HCT116 (cell line): ENCODE measurements around the gene DNAJC18. TPM values are rescaled to one million over a fixed set of nuclear protein-coding genes. Genes with fewer than 3 reads are reported as not detected.

Source experiments
- ATAC-seq: fragments of 200-7000 bp; cut with Tn5 transposase; 2 replicates; pipeline ENCODE4 v1.9.1; 2020; ENCODE audit warnings: mild to moderate bottlenecking, moderate library complexity
- BruUV-seq: library from RNA; stranded (reverse); fragments of 400-500 nt; replicated peaks from 2 replicates; lab custom pipeline; 2021; lab: Mats Ljungman, UMichigan
- CTCF ChIA-PET: fragments of 300-600 bp; sonication (Branson Sonifier 250); formaldehyde crosslinking; loops from one replicate; lab custom pipeline; 2021; ENCODE audit warnings: antibody characterized with exemption; lab: Charles Lee
- POLR2A ChIA-PET: fragments of 300-600, 350-600 bp; sonication (Branson Sonifier 250); formaldehyde crosslinking; loops from one replicate; lab custom pipeline; 2021; ENCODE audit warnings: antibody characterized with exemption; lab: Charles Lee
- RAD21 ChIA-PET, 2 experiments: fragments of 300-600 bp; sonication (Branson Sonifier 250); formaldehyde crosslinking; loops; one replicate each; lab custom pipeline; 2023; ENCODE audit warnings: low total read pairs in 2 of 2; ENCODE audit not compliant: uncharacterized antibody in 2 of 2, unreplicated experiment in 2 of 2, low non-redundant PET in 1 of 2; lab: Charles Lee
- DNase-seq: peaks from one replicate; pipeline ENCODE4 v3.0.0-alpha.2; 2010; ENCODE audit warnings: low read depth, low spot score
- H2AFZ ChIP-seq: fragments of 200-600 bp; shearing (Covaris generic), sonication (generic); 2 replicates; pipeline ENCODE4 v1.6.1; 2017; ENCODE audit warnings: low read depth, mixed run types, mixed read lengths, antibody characterized with exemption, low read length; ENCODE audit not compliant: poor library complexity, severe bottlenecking
- H3K27ac ChIP-seq: 2 replicates; pipeline ENCODE4 v1.5.1; 2012; ENCODE audit warnings: low read depth, low read length
- H3K27me3 ChIP-seq: fragments of 200-600 bp; sonication (generic); 2 replicates; pipeline ENCODE4 v1.6.1; 2016; ENCODE audit warnings: mixed run types, low read length, mixed read lengths; ENCODE audit not compliant: insufficient read depth
- H3K36me3 ChIP-seq, 2 experiments: fragments of 200-500 bp in 1 of 2; fragments of 200-600 bp in 1 of 2; sonication (Bioruptor generic) in 1 of 2; sonication (generic) in 1 of 2; 2 replicates each; pipeline versions ENCODE4 v1.5.1 to v1.6.1; 2014 to 2016; ENCODE audit warnings: low read length in 2 of 2, inconsistent platforms in 1 of 2, mixed read lengths in 1 of 2, mixed run types in 1 of 2; ENCODE audit not compliant: insufficient read depth in 2 of 2, control insufficient read depth in 1 of 2
- H3K4me1 ChIP-seq, 2 experiments: fragments of 200-600 bp in 1 of 2; sonication (generic) in 1 of 2; 2 replicates each; pipeline versions ENCODE4 v1.5.1 to v1.6.1; 2012 to 2017; ENCODE audit warnings: low read length in 2 of 2, inconsistent platforms in 1 of 2, mild to moderate bottlenecking in 1 of 2, mixed read lengths in 1 of 2, mixed run types in 1 of 2, moderate library complexity in 1 of 2; ENCODE audit not compliant: insufficient read depth in 2 of 2, control insufficient read depth in 1 of 2
- H3K4me2 ChIP-seq: fragments of 200-600 bp; sonication (generic); 2 replicates; pipeline ENCODE4 v1.6.1; 2017; ENCODE audit warnings: mixed run types, low read length, mixed read lengths
- H3K4me3 ChIP-seq, 2 experiments: fragments of 200-600 bp in 1 of 2; sonication (generic) in 1 of 2; replicated peaks in 1 of 2; 2 replicates each; pipeline ENCODE4 v1.5.1; 2011 to 2016; ENCODE audit warnings: low read length in 2 of 2, control low read depth in 1 of 2, low read depth in 1 of 2, mild to moderate bottlenecking in 1 of 2, mixed read lengths in 1 of 2, mixed run types in 1 of 2
- H3K79me2 ChIP-seq: fragments of 200-600 bp; sonication (generic); 2 replicates; pipeline ENCODE4 v1.6.1; 2017; ENCODE audit warnings: mild to moderate bottlenecking, mixed run types, low read length, moderate library complexity, mixed read lengths; ENCODE audit not compliant: insufficient read depth
- H3K9ac ChIP-seq: fragments of 200-600 bp; sonication (generic); 2 replicates; pipeline ENCODE4 v1.6.1; 2016; ENCODE audit warnings: low read length, mixed read lengths
- H3K9me2 ChIP-seq: fragments of 200-600 bp; sonication (generic), shearing (Covaris generic); 2 replicates; pipeline ENCODE4 v1.6.1; 2017; ENCODE audit warnings: mixed run types, mild to moderate bottlenecking, moderate library complexity; ENCODE audit not compliant: insufficient read depth
- H3K9me3 ChIP-seq, 2 experiments: fragments of 200-500 bp in 1 of 2; fragments of 200-600 bp in 1 of 2; sonication (Bioruptor generic) in 1 of 2; sonication (generic) in 1 of 2; 2 replicates each; pipeline ENCODE4 v1.6.1; 2014 to 2017; ENCODE audit warnings: low read length in 2 of 2, mixed read lengths in 2 of 2, inconsistent platforms in 1 of 2, low read depth in 1 of 2, mild to moderate bottlenecking in 1 of 2, mixed run types in 1 of 2, moderate library complexity in 1 of 2; ENCODE audit not compliant: control insufficient read depth in 1 of 2, insufficient read depth in 1 of 2
- H4K20me1 ChIP-seq: fragments of 200-600 bp; sonication (generic), shearing (Covaris generic); 2 replicates; pipeline ENCODE4 v1.6.1; 2017; ENCODE audit warnings: mixed run types, mild to moderate bottlenecking, moderate library complexity; ENCODE audit not compliant: insufficient read depth
- CBX3 ChIP-seq: IDR thresholded peaks from 2 replicates; pipeline ENCODE4 v1.6.1; 2012; ENCODE audit warnings: low read depth
- CEBPB ChIP-seq: IDR thresholded peaks from 2 replicates; pipeline ENCODE4 v1.6.1; 2012; ENCODE audit warnings: low read depth
- CTCF ChIP-seq, 3 experiments: fragments of 200-600 bp in 1 of 3; sonication (generic) in 1 of 3; IDR thresholded peaks in 2 of 3; conservative IDR thresholded peaks in 1 of 3; 2 replicates each; pipeline ENCODE4 v1.5.1; 2012 to 2017; ENCODE audit warnings: low read depth in 2 of 3, low read length in 2 of 3, antibody characterized with exemption in 1 of 3, borderline replicate concordance in 1 of 3, control low read depth in 1 of 3, mild to moderate bottlenecking in 1 of 3, mixed read lengths in 1 of 3, mixed run types in 1 of 3, moderate library complexity in 1 of 3; ENCODE audit not compliant: insufficient read depth in 1 of 3
- EGR1 ChIP-seq: IDR thresholded peaks from 2 replicates; pipeline ENCODE4 v1.6.1; 2012; ENCODE audit warnings: low read depth
- ELF1 ChIP-seq: IDR thresholded peaks from 2 replicates; pipeline ENCODE4 v1.6.1; 2012; ENCODE audit warnings: low read depth, borderline replicate concordance
- EZH2phosphoT487 ChIP-seq: fragments of 200-600 bp; IDR thresholded peaks from 2 replicates; pipeline ENCODE4 v1.6.1; 2018; ENCODE audit warnings: antibody characterized with exemption, borderline replicate concordance
- FOSL1 ChIP-seq: IDR thresholded peaks from 2 replicates; pipeline ENCODE4 v1.6.1; 2012; ENCODE audit warnings: low read depth
- JUND ChIP-seq: IDR thresholded peaks from 2 replicates; pipeline ENCODE4 v1.6.1; 2012
- POLR2AphosphoS5 ChIP-seq: IDR thresholded peaks from 2 replicates; pipeline ENCODE4 v1.6.1; 2011; ENCODE audit warnings: mild to moderate bottlenecking, low read depth, low read length, moderate library complexity
- RAD21 ChIP-seq: IDR thresholded peaks from 2 replicates; pipeline ENCODE4 v1.6.1; 2012; ENCODE audit warnings: low read depth, mild to moderate bottlenecking
- SIN3A ChIP-seq: IDR thresholded peaks from 2 replicates; pipeline ENCODE4 v1.6.1; 2012; ENCODE audit warnings: low read depth
- SP1 ChIP-seq: IDR thresholded peaks from 2 replicates; pipeline ENCODE4 v1.6.1; 2012; ENCODE audit warnings: low read depth
- SRF ChIP-seq: IDR thresholded peaks from 2 replicates; pipeline ENCODE4 v1.6.1; 2012; ENCODE audit warnings: low read depth
- TCF7L2 ChIP-seq: IDR thresholded peaks from 2 replicates; pipeline ENCODE4 v1.7.0; 2011; ENCODE audit warnings: borderline replicate concordance, inconsistent platforms; ENCODE audit not compliant: insufficient read depth, insufficient read length; ENCODE audit errors: extremely low read depth
- ZFX ChIP-seq: fragments of 450-650 bp; IDR thresholded peaks from 2 replicates; pipeline ENCODE4 v1.6.1; 2017
- ZNF274 ChIP-seq: fragments of 200-500 bp; sonication (Bioruptor generic); IDR thresholded peaks from 2 replicates; pipeline ENCODE4 v1.6.1; 2014; ENCODE audit warnings: mild to moderate bottlenecking, low read depth, low read length, inconsistent platforms
- intact Hi-C: fragments of 100-400 bp; cut with micrococcal nuclease; formaldehyde crosslinking; loops from 2 replicates; pipeline ENCODE4 v1.10.0; 2022
- total RNA-seq: library from RNA; stranded (reverse); gene quantifications from one replicate; pipeline ENCODE4 v1.2.1, GENCODE V29; 2021; ENCODE audit not compliant: unreplicated experiment
- TF ChIP-seq, protein P1 (sequence below): IDR thresholded peaks from 2 replicates; pipeline ENCODE4 v1.6.1; 2011; ENCODE audit warnings: mild to moderate bottlenecking, low read length, moderate library complexity; ENCODE audit not compliant: insufficient replicate concordance; ENCODE audit errors: extremely low read depth
- TF ChIP-seq, protein P2 (sequence below): IDR thresholded peaks from 2 replicates; pipeline ENCODE4 v1.6.1; 2012
- TF ChIP-seq, protein P3 (sequence below): IDR thresholded peaks from 2 replicates; pipeline ENCODE4 v1.6.1; 2012; ENCODE audit warnings: low read depth

The DNAJC18 gene
- total RNA-seq, 1 experiment from 2014 or later, result 5.7 TPM

- BruUV-seq, result TSS peak; percentile 60
- no peaks in the 10 kb centered on the region for H4K20me1 ChIP-seq
- H3K4me3 ChIP-seq, result peak overlapping the region; percentile 65 to 79
- no peak for TF ChIP-seq EGR1
- peak; percentile 53; the same call in 1 of the 2 replicates for TF ChIP-seq POLR2AphosphoS5
- no peak for TF ChIP-seq CBX3
- TF ChIP-seq SP1, result no peak
- TF ChIP-seq ELF1, result no peak
- no peak for TF ChIP-seq SIN3A
- no peak for TF ChIP-seq EZH2phosphoT487
- TF ChIP-seq ZNF274, result no peak
- peak in 2 of 3 experiments; percentile 76 to 81; a peak in 4 of 6 replicates for TF ChIP-seq CTCF (IDR thresholded peaks at IDR 0.05 in 2 of 3, conservative IDR thresholded peaks at IDR 0.05 in 1 of 3; ENCODE audit: borderline replicate concordance in 1 of 3, insufficient read depth in 1 of 3, low read depth in 2 of 3, low read length in 2 of 3)
- TF ChIP-seq ZFX, result peak; percentile 84
- TF ChIP-seq, protein P1, sequence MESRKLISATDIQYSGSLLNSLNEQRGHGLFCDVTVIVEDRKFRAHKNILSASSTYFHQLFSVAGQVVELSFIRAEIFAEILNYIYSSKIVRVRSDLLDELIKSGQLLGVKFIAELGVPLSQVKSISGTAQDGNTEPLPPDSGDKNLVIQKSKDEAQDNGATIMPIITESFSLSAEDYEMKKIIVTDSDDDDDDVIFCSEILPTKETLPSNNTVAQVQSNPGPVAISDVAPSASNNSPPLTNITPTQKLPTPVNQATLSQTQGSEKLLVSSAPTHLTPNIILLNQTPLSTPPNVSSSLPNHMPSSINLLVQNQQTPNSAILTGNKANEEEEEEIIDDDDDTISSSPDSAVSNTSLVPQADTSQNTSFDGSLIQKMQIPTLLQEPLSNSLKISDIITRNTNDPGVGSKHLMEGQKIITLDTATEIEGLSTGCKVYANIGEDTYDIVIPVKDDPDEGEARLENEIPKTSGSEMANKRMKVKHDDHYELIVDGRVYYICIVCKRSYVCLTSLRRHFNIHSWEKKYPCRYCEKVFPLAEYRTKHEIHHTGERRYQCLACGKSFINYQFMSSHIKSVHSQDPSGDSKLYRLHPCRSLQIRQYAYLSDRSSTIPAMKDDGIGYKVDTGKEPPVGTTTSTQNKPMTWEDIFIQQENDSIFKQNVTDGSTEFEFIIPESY, result peak; percentile 75
- no peak for TF ChIP-seq TCF7L2
- TF ChIP-seq SRF, result no peak
- TF ChIP-seq JUND, result no peak
- TF ChIP-seq, protein P2, sequence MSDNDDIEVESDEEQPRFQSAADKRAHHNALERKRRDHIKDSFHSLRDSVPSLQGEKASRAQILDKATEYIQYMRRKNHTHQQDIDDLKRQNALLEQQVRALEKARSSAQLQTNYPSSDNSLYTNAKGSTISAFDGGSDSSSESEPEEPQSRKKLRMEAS, result no peak
- TF ChIP-seq RAD21, result no peak
- TF ChIP-seq, protein P3, sequence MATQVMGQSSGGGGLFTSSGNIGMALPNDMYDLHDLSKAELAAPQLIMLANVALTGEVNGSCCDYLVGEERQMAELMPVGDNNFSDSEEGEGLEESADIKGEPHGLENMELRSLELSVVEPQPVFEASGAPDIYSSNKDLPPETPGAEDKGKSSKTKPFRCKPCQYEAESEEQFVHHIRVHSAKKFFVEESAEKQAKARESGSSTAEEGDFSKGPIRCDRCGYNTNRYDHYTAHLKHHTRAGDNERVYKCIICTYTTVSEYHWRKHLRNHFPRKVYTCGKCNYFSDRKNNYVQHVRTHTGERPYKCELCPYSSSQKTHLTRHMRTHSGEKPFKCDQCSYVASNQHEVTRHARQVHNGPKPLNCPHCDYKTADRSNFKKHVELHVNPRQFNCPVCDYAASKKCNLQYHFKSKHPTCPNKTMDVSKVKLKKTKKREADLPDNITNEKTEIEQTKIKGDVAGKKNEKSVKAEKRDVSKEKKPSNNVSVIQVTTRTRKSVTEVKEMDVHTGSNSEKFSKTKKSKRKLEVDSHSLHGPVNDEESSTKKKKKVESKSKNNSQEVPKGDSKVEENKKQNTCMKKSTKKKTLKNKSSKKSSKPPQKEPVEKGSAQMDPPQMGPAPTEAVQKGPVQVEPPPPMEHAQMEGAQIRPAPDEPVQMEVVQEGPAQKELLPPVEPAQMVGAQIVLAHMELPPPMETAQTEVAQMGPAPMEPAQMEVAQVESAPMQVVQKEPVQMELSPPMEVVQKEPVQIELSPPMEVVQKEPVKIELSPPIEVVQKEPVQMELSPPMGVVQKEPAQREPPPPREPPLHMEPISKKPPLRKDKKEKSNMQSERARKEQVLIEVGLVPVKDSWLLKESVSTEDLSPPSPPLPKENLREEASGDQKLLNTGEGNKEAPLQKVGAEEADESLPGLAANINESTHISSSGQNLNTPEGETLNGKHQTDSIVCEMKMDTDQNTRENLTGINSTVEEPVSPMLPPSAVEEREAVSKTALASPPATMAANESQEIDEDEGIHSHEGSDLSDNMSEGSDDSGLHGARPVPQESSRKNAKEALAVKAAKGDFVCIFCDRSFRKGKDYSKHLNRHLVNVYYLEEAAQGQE, result no peak
- TF ChIP-seq FOSL1, result no peak
- no peak for TF ChIP-seq CEBPB
Measured at GRCh38 chr5:139392678-139393496, 46.4 kb downstream of the DNAJC18 start.

More at GRCh38 chr5:139392678-139393496, 46.4 kb downstream of the DNAJC18 start:
- RAD21 ChIA-PET, result no interaction called here
- POLR2A ChIA-PET, result interaction anchor here (0.6 to 1.1 kb wide), 3 partner anchors 11 to 115 kb away, joined by 3 to 4 read pairs (median 4); partner anchors contain the start of gene SPATA24
- H3K4me1 ChIP-seq, result peaks cover 15 to 56% of the 10 kb centered on the region in 2 experiments
- peak overlapping the region; percentile 82 for H3K27ac ChIP-seq
- peak overlapping the region; percentile 68 for H2AFZ ChIP-seq
- H3K9ac ChIP-seq, result peak overlapping the region; percentile 89
- CTCF ChIA-PET, result interaction anchor here (0.6 to 3.2 kb wide), 6 partner anchors 9 to 846 kb away, joined by 3 to 10 read pairs (median 4); partner anchors contain the start of gene SPATA24
- H3K9me2 ChIP-seq, result no peaks in the 10 kb centered on the region
- intact Hi-C loops, result loop anchor here (1.0 to 5.0 kb wide), 4 partner anchors 51 to 816 kb away; partner anchors contain the start of genes HSPA9 and MATR3
- H3K36me3 ChIP-seq, result no peaks in the 10 kb centered on the region
- peak; percentile 66 for DNase-seq
- H3K79me2 ChIP-seq, result peaks cover 8% of the 10 kb centered on the region; the same call in 1 of the 2 replicates
- peak; percentile 82 for ATAC-seq
- H3K9me3 ChIP-seq, result no peaks in the 10 kb centered on the region
- H3K27me3 ChIP-seq, result no peaks in the 10 kb centered on the region
- H3K4me2 ChIP-seq, result peak overlapping the region; percentile 87
